ENCODE data around the gene MTARC2. TPM values are rescaled to one million over a fixed set of nuclear protein-coding genes. Genes with fewer than 3 reads are reported as not detected.
"Not testable (repeated sequence)": the region's sequence is repeated elsewhere in the genome, so short reads cannot be mapped to it uniquely, and the experiment has no call there.

Gene MTARC2
- total and polyA plus RNA-seq, 2 donors (not counting 1 experiment from before 2014, with no cell fraction given) = 12.6 to 14.5 TPM

GRCh38 chr1:220710333-220710732 is 37.8 kb upstream of the MTARC2 start:
- H4K20me1 ChIP-seq (ENCODE audit: control insufficient read depth, extremely low read depth, insufficient read depth, low read length) = no peaks in the 10 kb centered on the region
- no peak overlapping the region for H2AFZ ChIP-seq (ENCODE audit: low read length)
- no peak overlapping the region for H3K4me3 ChIP-seq (replicated peaks in 1 of 4; ENCODE audit: control extremely low read depth in 1 of 4, insufficient read depth in 1 of 4, low read depth in 3 of 4, low read length in 4 of 4)
- H3K79me2 ChIP-seq (ENCODE audit: control insufficient read depth, insufficient read depth, low read length) = no peaks in the 10 kb centered on the region
- H3K4me1 ChIP-seq (ENCODE audit: control insufficient read depth, extremely low read depth, insufficient read depth, low read length) = no peaks in the 10 kb centered on the region
- DNase-seq (ENCODE audit: low read depth in 2 of 2) = no peak
- H3K4me2 ChIP-seq (ENCODE audit: extremely low read depth, insufficient read depth, low read length) = no peak overlapping the region
- no peak overlapping the region for H3K27ac ChIP-seq (ENCODE audit: insufficient read depth, low read length)
- H3K9me3 ChIP-seq (ENCODE audit: control insufficient read depth, insufficient read depth, low read depth, low read length) = no peaks in the 10 kb centered on the region
- TF ChIP-seq CTCF (conservative IDR thresholded peaks at IDR 0.05 in 1 of 2, IDR thresholded peaks at IDR 0.05 in 1 of 2; ENCODE audit: low read depth in 1 of 2, low read length in 2 of 2) (no peak), EZH2 (IDR thresholded peaks at IDR 0.05; ENCODE audit: low read length, missing control alignments) (no peak)
- H3K9ac ChIP-seq (ENCODE audit: insufficient read depth, low read length) = no peak overlapping the region
- H3K36me3 ChIP-seq (ENCODE audit: control insufficient read depth, insufficient read depth, low read length) = no peaks in the 10 kb centered on the region
- no peaks in the 10 kb centered on the region for H3K27me3 ChIP-seq (ENCODE audit: control insufficient read depth, insufficient read depth, low read length)

GRCh38 chr1:220711056-220711809 is 36.9 kb upstream of the MTARC2 start:
- Histone ChIP-seq H3K9ac (ENCODE audit: insufficient read depth, low read length) (no peak overlapping the region), H3K36me3 (ENCODE audit: control insufficient read depth, insufficient read depth, low read length) (no peaks in the 10 kb centered on the region), H3K4me1 (ENCODE audit: control insufficient read depth, extremely low read depth, insufficient read depth, low read length) (no peaks in the 10 kb centered on the region), H3K4me2 (ENCODE audit: extremely low read depth, insufficient read depth, low read length) (no peak overlapping the region), H3K27me3 (ENCODE audit: control insufficient read depth, insufficient read depth, low read length) (no peaks in the 10 kb centered on the region), H4K20me1 (ENCODE audit: control insufficient read depth, extremely low read depth, insufficient read depth, low read length) (no peaks in the 10 kb centered on the region), H3K27ac (ENCODE audit: insufficient read depth, low read length) (no peak overlapping the region), H3K9me3 (ENCODE audit: control insufficient read depth, insufficient read depth, low read depth, low read length) (no peaks in the 10 kb centered on the region), H3K4me3 (replicated peaks in 1 of 4; ENCODE audit: control extremely low read depth in 1 of 4, insufficient read depth in 1 of 4, low read depth in 3 of 4, low read length in 4 of 4) (no peak overlapping the region), H3K79me2 (ENCODE audit: control insufficient read depth, insufficient read depth, low read length) (no peaks in the 10 kb centered on the region), H2AFZ (ENCODE audit: low read length) (no peak overlapping the region)
- no peak for DNase-seq (ENCODE audit: low read depth in 2 of 2)
- TF ChIP-seq EZH2 (IDR thresholded peaks at IDR 0.05; ENCODE audit: low read length, missing control alignments) (no peak), CTCF (conservative IDR thresholded peaks at IDR 0.05 in 1 of 2, IDR thresholded peaks at IDR 0.05 in 1 of 2; ENCODE audit: low read depth in 1 of 2, low read length in 2 of 2) (no peak)

- not testable (repeated sequence) for H3K36me3 ChIP-seq (ENCODE audit: control insufficient read depth, insufficient read depth, low read length); H4K20me1 ChIP-seq (ENCODE audit: control insufficient read depth, extremely low read depth, insufficient read depth, low read length); H3K9ac ChIP-seq (ENCODE audit: insufficient read depth, low read length); H3K4me3 ChIP-seq (replicated peaks in 1 of 4; ENCODE audit: control extremely low read depth in 1 of 4, insufficient read depth in 1 of 4, low read depth in 3 of 4, low read length in 4 of 4); H3K4me2 ChIP-seq (ENCODE audit: extremely low read depth, insufficient read depth, low read length); DNase-seq (ENCODE audit: low read depth in 2 of 2); H3K79me2 ChIP-seq (ENCODE audit: control insufficient read depth, insufficient read depth, low read length); H3K27me3 ChIP-seq (ENCODE audit: control insufficient read depth, insufficient read depth, low read length); H3K4me1 ChIP-seq (ENCODE audit: control insufficient read depth, extremely low read depth, insufficient read depth, low read length); H2AFZ ChIP-seq (ENCODE audit: low read length); H3K27ac ChIP-seq (ENCODE audit: insufficient read depth, low read length); H3K9me3 ChIP-seq (ENCODE audit: control insufficient read depth, insufficient read depth, low read depth, low read length)
Measured at GRCh38 chr1:220715986-220716385, 32.1 kb upstream of the MTARC2 start.
